WTC11 (cell line): ENCODE data around the gene PCBD2.

Experiments
- CTCF ChIP-seq: fragments of 200-600 bp; IDR thresholded peaks from 2 replicates; pipeline ENCODE4 v1.8.0; 2022; ENCODE audit warnings: antibody characterized with exemption
- FOXP1 ChIP-seq: sonication (generic); formaldehyde crosslinking; IDR thresholded peaks from 2 replicates; pipeline ENCODE4 v1.8.0; 2022; ENCODE audit warnings: missing genetic modification reagents, mild to moderate bottlenecking, moderate library complexity, borderline replicate concordance
- PREB ChIP-seq: sonication (generic); formaldehyde crosslinking; IDR thresholded peaks from 2 replicates; pipeline ENCODE4 v1.8.1; 2022; ENCODE audit warnings: mild to moderate bottlenecking, missing genetic modification reagents, moderate library complexity, borderline replicate concordance
- ZNF416 ChIP-seq: fragments of 250-450 bp; sonication (Bioruptor Pico); IDR thresholded peaks from 2 replicates; pipeline ENCODE4 v1.9.0; 2021; ENCODE audit warnings: mild to moderate bottlenecking, inconsistent platforms
- TF ChIP-seq, protein P1 (sequence below): sonication (generic); formaldehyde crosslinking; IDR thresholded peaks from 2 replicates; pipeline ENCODE4 v1.8.0; 2022; ENCODE audit warnings: mild to moderate bottlenecking, missing genetic modification reagents

GRCh38 chr5:134877159-134877558 lies 27.8 kb upstream of the PCBD2 start:
- TF ChIP-seq CTCF (no peak), ZNF416 (CRISPR knock-in tag) (no peak), FOXP1 (CRISPR knock-in tag) (no peak), PREB (CRISPR knock-in tag) (no peak)
- TF ChIP-seq, protein P1, sequence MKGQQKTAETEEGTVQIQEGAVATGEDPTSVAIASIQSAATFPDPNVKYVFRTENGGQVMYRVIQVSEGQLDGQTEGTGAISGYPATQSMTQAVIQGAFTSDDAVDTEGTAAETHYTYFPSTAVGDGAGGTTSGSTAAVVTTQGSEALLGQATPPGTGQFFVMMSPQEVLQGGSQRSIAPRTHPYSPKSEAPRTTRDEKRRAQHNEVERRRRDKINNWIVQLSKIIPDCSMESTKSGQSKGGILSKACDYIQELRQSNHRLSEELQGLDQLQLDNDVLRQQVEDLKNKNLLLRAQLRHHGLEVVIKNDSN, result no peak
